DMS114 treated with DMSO at 0.1 percent for 48 hours (cell line): ENCODE measurements around the gene MMUT.
"Not testable (repeated sequence)": the region's sequence is repeated elsewhere in the genome, so short reads cannot be mapped to it uniquely, and the experiment has no call there.

Experiments used
- DNase-seq: peaks from one replicate; lab custom pipeline; 2025; ENCODE audit not compliant: unreplicated experiment; lab: John Stamatoyannopoulos, UW

MMUT gene

GRCh38 chr6:49462927-49463611 is at the start of gene MMUT, which contains the start of gene CENPQ:
Gene MMUT (minus strand): TSS chr6:49463253. CDS start chr6:49459466, 3,787 bp downstream.
Gene CENPQ (plus strand): TSS chr6:49463370. CDS start chr6:49470177, 6,807 bp downstream.
- DNase-seq: peak; percentile 99

DNA sequence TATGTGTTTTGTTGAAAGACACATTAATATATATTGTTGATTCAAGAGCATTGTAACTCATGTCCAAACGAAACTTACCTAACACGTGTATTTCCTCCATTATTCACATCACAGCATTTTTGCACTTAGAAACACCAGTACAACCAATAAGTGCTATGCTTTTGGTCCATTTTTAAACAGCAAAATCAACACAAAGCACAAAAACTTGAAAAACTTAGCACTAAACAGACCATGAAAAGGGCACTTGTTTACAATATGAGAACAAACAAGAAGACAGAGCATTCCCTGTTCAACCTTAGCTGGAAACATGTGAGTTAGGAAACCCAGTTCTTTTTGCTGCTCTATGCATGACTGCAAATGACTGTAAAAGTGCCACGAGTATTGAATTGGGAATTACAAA is 46.3 kb upstream of the MMUT start:
- no peak for DNase-seq

DNA sequence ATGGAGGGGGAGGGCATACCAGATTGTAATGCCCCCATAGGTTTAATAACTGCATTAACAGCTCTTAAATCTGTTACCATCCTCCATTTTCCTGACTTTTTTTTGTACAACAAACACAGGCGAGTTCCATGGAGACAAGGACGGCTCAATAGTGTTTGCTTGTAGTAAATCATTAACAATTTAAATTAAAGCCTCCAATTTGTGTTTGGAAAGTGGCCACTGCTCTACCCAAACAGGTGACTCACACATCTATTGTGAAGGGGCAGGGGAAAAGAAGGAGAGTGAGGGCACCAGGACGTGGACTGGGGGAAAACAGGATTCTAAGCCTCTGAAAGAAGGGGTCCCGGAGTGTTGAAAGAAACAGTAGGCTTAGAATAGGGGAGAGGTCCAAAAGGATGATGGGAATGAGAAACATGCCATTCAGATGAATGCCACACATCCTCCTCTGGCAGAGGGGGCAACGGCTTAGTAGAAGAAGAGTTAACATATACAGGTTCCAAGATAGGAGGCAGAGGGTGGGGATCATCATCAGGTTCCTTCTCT is 43.6 kb upstream of the MMUT start:
- no peak for DNase-seq

DNA sequence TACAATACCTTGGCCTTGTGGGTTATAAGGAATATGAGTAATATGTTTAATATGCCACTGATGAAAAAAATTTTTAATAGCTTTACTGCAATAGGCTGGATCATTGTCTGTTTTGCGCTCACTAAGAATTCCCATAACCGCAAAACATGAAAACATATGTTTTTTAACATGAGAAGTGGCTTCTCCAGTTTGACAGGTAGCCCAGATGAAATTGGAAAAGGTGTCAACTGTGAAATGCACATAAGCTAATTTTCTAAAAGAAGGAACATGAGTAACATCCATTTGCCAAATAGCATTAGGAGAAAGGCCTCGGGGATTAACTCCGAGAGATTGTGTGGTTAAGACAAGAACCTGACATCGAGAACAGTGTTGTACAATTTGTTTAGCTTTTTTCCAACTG is 41.6 kb upstream of the MMUT start:
- no peak for DNase-seq

- DNase-seq: no peak
Measured at GRCh38 chr6:49499623-49500022, 36.6 kb upstream of the MMUT start, which contains the start of gene GLYATL3. Gene GLYATL3 (plus strand): TSS chr6:49499923. CDS start chr6:49511991, 12,068 bp downstream.

- no peak for DNase-seq
Measured at GRCh38 chr6:49499126-49499525, 36.1 kb upstream of the MMUT start.

GRCh38 chr6:49497304-49497703 is 34.3 kb upstream of the MMUT start:
- no peak for DNase-seq

GRCh38 chr6:49490633-49491032 is 27.6 kb upstream of the MMUT start:
- no peak for DNase-seq

GRCh38 chr6:49483380-49483779 is 20.3 kb upstream of the MMUT start:
- DNase-seq: not testable (repeated sequence)

DNA sequence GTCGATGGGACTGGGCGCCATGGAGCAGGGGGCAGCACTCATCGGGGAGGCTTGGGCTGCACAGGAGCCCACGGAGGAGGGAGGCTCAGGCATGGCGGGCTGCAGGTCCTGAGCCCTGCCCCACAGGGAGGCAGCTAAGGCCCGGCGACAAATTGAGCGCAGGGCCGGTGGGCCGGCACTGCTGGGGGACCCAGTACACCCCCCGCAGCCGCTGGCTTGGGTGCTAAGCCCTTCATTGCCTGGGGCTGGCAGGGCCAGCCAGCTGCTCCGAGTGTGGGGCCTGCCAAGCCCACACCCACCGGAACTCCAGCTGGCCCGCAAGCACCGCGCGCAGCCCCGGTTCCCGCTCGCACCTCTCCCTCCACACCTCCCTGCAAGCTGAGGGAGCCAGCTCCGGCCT is 18.8 kb upstream of the MMUT start:
- DNase-seq: not testable (repeated sequence)

DNA sequence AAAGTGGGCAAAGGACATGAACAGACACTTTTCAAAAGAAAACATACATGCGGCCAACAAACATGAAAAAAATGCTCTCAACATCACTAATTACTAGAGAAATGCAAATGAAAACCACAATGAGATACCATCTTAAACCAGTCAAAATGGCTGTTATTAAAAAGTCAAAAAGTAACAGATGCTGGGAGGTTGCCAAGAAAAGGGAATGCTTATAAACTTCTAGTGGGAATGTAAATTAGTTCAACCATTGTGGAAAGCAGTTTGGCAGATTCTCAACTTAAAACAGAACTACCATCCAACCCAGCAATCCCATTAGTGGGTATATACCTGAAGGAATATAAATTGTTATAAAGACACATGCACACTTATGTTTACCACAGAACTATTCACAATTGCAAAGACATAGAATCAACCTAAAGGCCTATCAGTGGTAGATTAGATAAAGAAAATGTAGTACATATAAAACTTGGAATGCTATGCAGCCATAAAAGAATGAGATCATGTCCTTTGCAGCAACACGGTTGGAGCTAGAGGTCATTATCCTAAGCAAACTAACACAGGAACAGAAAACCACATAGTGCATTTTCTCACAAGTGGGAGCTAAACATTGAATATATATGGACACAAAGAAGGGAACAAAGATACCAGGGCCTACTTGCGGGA is 16.4 kb upstream of the MMUT start:
- DNase-seq: no peak

DNA sequence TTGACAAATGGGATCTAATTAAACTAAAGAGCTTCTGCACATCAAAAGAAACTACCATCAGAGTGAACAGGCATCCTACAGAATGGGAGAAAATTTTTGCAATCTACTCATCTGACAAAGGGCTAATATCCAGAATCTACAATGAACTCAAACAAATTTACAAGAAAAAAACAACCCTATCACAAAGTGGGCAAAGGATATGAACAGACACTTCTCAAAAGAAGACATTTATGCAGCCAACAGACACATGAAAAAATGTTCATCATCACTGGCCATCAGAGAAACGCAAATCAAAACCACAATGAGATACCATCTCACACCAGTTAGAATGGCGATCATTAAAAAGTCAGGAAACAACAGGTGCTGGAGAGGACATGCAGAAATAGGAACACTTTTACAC is 13.5 kb upstream of the MMUT start:
- not testable (repeated sequence) for DNase-seq

DNA sequence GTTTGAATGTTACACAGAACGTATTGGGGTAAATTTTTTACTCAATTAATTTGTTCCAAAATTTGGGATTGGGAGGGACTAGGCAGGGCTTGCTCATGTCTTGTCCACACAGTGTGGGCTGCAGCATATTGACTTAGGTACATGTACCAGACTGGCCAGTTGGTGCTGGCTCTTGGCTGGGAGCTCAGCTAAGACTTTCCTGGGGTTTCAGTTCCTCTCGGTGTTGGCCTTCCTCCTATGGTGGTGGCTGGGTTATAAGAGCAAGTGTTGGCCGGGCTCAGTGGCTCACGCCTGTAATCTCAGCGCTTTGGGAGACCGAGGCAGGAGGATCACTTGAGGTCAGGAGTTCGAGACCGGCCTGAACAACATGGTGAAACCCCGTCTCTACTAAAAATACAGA is 5.0 kb upstream of the MMUT start:
- no peak for DNase-seq

DNA sequence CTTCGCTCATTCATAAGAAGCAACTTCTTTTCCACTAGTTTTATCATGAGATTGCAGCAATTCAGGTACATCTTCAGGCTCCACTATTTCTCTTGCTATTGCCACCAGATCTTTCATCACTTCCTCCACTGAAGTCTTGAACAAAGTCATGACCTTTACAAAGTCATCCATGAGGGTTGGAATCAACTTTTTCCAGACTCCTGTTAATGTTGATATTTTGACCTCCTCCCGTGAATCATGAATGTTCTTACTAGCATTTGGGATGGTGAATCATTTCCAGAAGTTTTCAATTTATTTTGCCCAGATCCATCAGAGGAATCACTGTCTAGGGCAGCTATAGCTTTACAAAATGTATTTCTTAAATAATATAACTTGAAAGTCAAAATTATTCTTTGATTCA is 1.6 kb upstream of the MMUT start:
- no peak for DNase-seq

GRCh38 chr6:49463612-49463967 is 537 bp upstream of the MMUT start:
- no peak for DNase-seq

DNA sequence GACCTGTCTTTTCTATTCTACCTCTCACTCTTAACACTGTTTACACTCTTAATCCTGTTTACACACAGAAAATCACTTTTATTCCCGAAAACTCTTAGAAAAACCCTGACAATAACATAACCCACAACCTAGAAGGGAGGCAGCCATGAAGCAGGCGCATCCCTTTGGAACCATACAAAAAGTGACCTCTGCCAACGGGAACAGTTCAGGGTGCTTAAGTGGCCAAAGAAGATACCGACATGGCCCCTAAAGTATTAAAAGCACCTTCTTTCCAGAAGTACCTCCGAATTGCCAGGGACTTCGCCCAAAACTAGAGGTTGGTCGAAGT is 490 bp downstream of the MMUT start:
- no peak for DNase-seq

DNA sequence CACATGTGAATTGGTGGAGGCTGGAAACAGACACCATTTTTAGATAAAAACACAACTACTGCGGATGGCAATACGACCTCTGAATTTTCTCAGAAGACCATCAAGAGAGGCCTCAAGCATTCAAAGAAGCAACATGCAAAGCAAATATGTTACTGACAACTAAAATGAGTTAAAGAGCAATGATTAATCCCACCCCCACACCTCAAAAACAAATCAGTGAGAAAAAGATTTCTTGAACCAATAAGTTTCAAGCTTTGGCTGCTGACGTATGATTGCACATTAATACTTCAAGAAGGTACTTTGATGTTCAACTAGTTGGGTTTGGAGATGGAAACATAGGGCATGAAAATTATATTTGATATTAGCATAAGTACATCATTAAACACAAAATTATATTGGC is 982 bp downstream of the MMUT start:
- no peak for DNase-seq

DNA sequence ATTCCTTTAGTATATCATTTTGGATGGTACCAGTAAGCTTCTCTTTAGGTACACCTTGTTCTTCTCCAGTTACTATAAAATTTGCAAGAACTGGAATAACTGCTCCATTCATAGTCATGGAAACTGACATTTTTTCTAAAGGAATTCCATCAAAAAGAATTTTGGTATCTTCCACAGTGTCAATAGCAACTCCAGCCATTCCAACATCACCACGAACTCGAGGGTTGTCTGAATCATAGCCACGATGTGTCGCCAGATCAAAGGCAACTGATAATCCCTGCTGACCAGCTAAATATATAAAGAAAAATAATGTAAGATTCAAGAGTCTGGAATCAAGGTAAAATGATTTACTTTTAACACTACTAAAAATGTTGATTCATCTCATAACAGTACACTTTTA is 5.3 kb downstream of the MMUT start:
- DNase-seq: no peak

DNA sequence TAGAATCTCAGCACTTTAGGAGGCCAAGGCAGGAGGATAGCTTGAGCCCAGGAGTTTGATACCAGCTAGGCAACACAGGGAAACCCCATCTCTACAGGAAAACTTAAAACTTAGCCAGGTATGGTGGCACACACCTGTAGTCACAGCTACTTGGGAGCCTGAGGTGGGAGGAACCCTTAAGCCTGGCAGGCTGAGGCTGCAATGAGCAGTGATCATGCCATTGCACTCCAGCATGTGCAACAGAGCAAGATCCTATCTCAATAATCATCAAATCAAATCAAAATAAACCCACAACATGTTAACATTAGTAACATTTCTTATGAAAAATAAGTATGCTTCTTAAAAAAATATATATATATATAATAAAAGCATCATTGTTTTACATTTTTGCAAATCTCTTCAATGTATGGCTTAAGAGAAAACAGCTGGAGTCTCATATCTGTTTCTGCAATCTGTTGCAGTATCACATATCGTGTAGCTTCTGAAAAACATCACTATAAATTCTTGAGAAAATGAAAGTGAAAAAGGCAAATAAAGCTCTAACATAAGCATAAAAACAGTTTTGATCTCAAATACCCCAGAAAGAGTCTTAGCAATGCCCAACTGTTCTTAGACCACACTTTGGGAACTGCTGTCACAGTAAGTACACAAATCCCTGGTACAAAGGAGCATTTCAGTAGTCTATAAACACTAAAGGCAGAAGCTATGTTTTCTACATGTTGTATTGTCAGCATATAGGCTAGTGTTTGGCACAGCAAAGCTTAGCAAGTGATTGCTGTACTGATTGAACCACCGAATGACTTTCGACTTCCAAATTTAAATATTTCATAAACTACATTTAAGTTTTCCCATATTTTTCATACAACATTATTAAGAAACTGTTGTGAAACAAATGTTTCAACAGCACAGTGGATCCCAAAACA is 8.0 kb downstream of the MMUT start:
- no peak for DNase-seq

DNA sequence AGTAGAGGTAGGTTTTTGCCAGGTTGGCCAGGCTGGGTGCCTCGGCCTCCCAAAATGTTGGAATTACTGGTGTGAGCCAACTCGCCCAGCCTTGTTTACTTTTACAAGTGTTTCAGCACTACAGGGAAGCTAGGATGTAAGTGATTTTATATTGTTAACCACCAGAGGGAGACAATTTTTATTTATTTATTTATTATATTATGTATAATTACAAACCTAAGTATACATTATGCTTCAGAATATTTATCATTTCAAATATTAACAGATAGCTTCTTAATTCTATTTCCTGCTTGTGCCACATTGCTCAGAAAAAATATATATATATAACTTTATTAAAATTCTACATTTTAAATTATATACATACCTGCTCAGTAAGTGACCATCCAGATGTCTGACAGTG is 9.8 kb downstream of the MMUT start:
- peak; percentile 48 for DNase-seq

DNA sequence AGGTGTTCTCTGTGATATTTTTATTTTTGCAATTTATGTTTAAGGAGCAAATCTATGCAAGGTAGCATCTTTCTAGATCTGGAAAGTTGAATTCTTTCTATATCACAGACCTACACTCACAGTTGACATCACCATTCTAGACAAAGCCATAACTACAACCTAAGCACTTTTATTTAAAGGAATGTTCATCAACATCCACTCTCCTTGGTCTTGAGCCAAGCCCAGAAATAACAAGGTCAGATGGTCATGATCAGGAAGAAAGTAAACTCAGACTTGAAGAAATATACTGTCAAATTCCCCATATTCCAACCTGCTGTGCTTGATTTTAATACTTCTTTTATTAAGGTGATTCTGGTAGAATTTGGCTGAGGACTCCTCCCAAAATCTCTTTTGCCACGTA is 32.2 kb downstream of the MMUT start:
- DNase-seq: no peak

GRCh38 chr6:49430187-49430586 is 32.9 kb downstream of the MMUT start:
- DNase-seq: no peak
